Mesenchymal stem cell (in vitro differentiated cells and primary cell): ENCODE measurements around the gene ZNF532.

Experiments
- DNase-seq: peaks from one replicate; pipeline ENCODE4 v3.0.0-alpha.2; 2013
- H2AFZ ChIP-seq: one replicate; pipeline ENCODE4 v1.6.1; 2013; ENCODE audit warnings: low read depth, mild to moderate bottlenecking, control low read depth, inconsistent platforms, low read length, moderate library complexity
- H2AK5ac ChIP-seq: 2 replicates; pipeline ENCODE4 v1.6.1; 2013; ENCODE audit warnings: low read length, moderate library complexity, mild to moderate bottlenecking, inconsistent platforms; ENCODE audit not compliant: severe bottlenecking
- H2BK120ac ChIP-seq: one replicate; pipeline ENCODE4 v1.6.1; 2013; ENCODE audit warnings: low read depth, mild to moderate bottlenecking, inconsistent platforms, low read length, moderate library complexity
- H2BK12ac ChIP-seq, 2 experiments: one replicate each; pipeline ENCODE4 v1.6.1; 2013; ENCODE audit warnings: inconsistent platforms in 2 of 2, low read length in 2 of 2, mild to moderate bottlenecking in 2 of 2, moderate library complexity in 2 of 2, control low read depth in 1 of 2
- H2BK15ac ChIP-seq: one replicate; pipeline ENCODE4 v1.6.1; 2013; ENCODE audit warnings: mild to moderate bottlenecking, low read depth, inconsistent platforms; ENCODE audit not compliant: poor library complexity, severe bottlenecking
- H2BK5ac ChIP-seq: 2 replicates; pipeline ENCODE4 v1.6.1; 2013; ENCODE audit warnings: low read depth, mild to moderate bottlenecking, low read length, control low read depth, inconsistent platforms; ENCODE audit not compliant: poor library complexity, severe bottlenecking
- H3K14ac ChIP-seq, 2 experiments: one replicate each; pipeline ENCODE4 v1.6.1; 2013; ENCODE audit warnings: inconsistent platforms in 2 of 2, low read length in 2 of 2, control low read depth in 1 of 2, mild to moderate bottlenecking in 1 of 2, moderate library complexity in 1 of 2
- H3K18ac ChIP-seq, 2 experiments: one replicate each; pipeline ENCODE4 v1.6.1; 2013; ENCODE audit warnings: inconsistent platforms in 2 of 2, low read length in 2 of 2, control low read depth in 1 of 2, low read depth in 1 of 2, mild to moderate bottlenecking in 1 of 2
- H3K23ac ChIP-seq, 2 experiments: one replicate each; pipeline ENCODE4 v1.6.1; 2013; ENCODE audit warnings: inconsistent platforms in 2 of 2, low read length in 2 of 2, mild to moderate bottlenecking in 2 of 2, moderate library complexity in 2 of 2, control low read depth in 1 of 2
- H3K27ac ChIP-seq: 2 replicates; pipeline ENCODE4 v1.5.1; 2013; ENCODE audit warnings: mild to moderate bottlenecking, moderate library complexity, low read length, control low read depth, inconsistent platforms; ENCODE audit not compliant: poor library complexity, severe bottlenecking
- H3K27me3 ChIP-seq, 2 experiments: 2 replicates each; pipeline versions ENCODE4 v1.6.1 to v1.7.0; 2013; ENCODE audit warnings: low read length in 2 of 2, mild to moderate bottlenecking in 2 of 2, moderate library complexity in 2 of 2, control low read depth in 1 of 2, inconsistent platforms in 1 of 2; ENCODE audit not compliant: control insufficient read depth in 1 of 2, insufficient read depth in 1 of 2
- H3K36me3 ChIP-seq, 2 experiments: 2 replicates each; pipeline versions ENCODE4 v1.6.1 to v1.7.0; 2013; ENCODE audit warnings: low read length in 2 of 2, control low read depth in 1 of 2, inconsistent platforms in 1 of 2, low read depth in 1 of 2, mild to moderate bottlenecking in 1 of 2; ENCODE audit not compliant: insufficient read depth in 2 of 2, control insufficient read depth in 1 of 2
- H3K4ac ChIP-seq, 2 experiments: one replicate each; pipeline ENCODE4 v1.6.1; 2013; ENCODE audit warnings: inconsistent platforms in 2 of 2, low read length in 2 of 2, mild to moderate bottlenecking in 2 of 2, moderate library complexity in 2 of 2, control low read depth in 1 of 2, low read depth in 1 of 2
- H3K4me1 ChIP-seq: 2 replicates; pipeline ENCODE4 v1.6.1; 2013; ENCODE audit warnings: low read depth, low read length, control low read depth; ENCODE audit not compliant: control insufficient read depth, insufficient read depth
- H3K4me2 ChIP-seq: 2 replicates; pipeline ENCODE4 v1.6.1; 2013; ENCODE audit warnings: low read length, mild to moderate bottlenecking, inconsistent platforms; ENCODE audit not compliant: poor library complexity, severe bottlenecking
- H3K4me3 ChIP-seq, 2 experiments: 2 replicates each; pipeline versions ENCODE4 v1.5.1 to v1.7.0; 2013; ENCODE audit warnings: low read length in 2 of 2, mild to moderate bottlenecking in 2 of 2, control low read depth in 1 of 2, low read depth in 1 of 2; ENCODE audit not compliant: insufficient read depth in 1 of 2
- H3K79me1 ChIP-seq: replicated peaks from 2 replicates; pipeline ENCODE4 v1.6.1; 2013; ENCODE audit warnings: mild to moderate bottlenecking, control low read depth, low read length, inconsistent platforms; ENCODE audit not compliant: poor library complexity, severe bottlenecking
- H3K9ac ChIP-seq: 2 replicates; pipeline ENCODE4 v1.7.0; 2013; ENCODE audit warnings: mild to moderate bottlenecking, low read length, moderate library complexity
- H3K9me3 ChIP-seq: 2 replicates; pipeline ENCODE4 v1.7.0; 2013; ENCODE audit warnings: mild to moderate bottlenecking, low read length; ENCODE audit not compliant: control insufficient read depth
- H4K8ac ChIP-seq: one replicate; pipeline ENCODE4 v1.6.1; 2013; ENCODE audit warnings: inconsistent platforms, mild to moderate bottlenecking, low read length, moderate library complexity
- H4K91ac ChIP-seq: one replicate; pipeline ENCODE4 v1.6.1; 2013; ENCODE audit warnings: mild to moderate bottlenecking, low read length, inconsistent platforms
- WGBS: methylation state at CpG from one replicate; pipeline ENCODE4 v1.1.7; 2013; ENCODE audit warnings: mixed read lengths; 5-methylcytosine and 5-hydroxymethylcytosine counted together

The ZNF532 gene

GRCh38 chr18:58975781-58976180 is 111.1 kb downstream of the ZNF532 start:
- no peaks in the 10 kb centered on the region for H3K27me3 ChIP-seq
- no peak overlapping the region for H2BK5ac ChIP-seq
- no peak overlapping the region for H3K14ac ChIP-seq
- H3K27ac ChIP-seq, result no peak overlapping the region
- no peak overlapping the region for H2AFZ ChIP-seq
- no peak overlapping the region for H4K91ac ChIP-seq
- no peak overlapping the region for H4K8ac ChIP-seq
- H3K79me1 ChIP-seq, result peaks cover 18% of the 10 kb centered on the region
- H3K4ac ChIP-seq, result no peak overlapping the region
- H3K4me2 ChIP-seq, result no peak overlapping the region
- no peak overlapping the region for H2BK15ac ChIP-seq
- peaks cover 8% of the 10 kb centered on the region for H3K4me1 ChIP-seq
- no peak for DNase-seq
- H2BK120ac ChIP-seq, result no peak overlapping the region
- no peak overlapping the region for H3K23ac ChIP-seq
- no peak overlapping the region for H3K18ac ChIP-seq
- H3K9ac ChIP-seq, result no peak overlapping the region
- WGBS, result 96% methylated on average over 4 of the region's 4 CpGs
- H2AK5ac ChIP-seq, result no peak overlapping the region
- H2BK12ac ChIP-seq, result no peak overlapping the region
- no peaks in the 10 kb centered on the region for H3K9me3 ChIP-seq
- no peak overlapping the region for H3K4me3 ChIP-seq
- peaks cover 17 to 53% of the 10 kb centered on the region in 2 experiments for H3K36me3 ChIP-seq

- H3K27ac ChIP-seq, result no peak overlapping the region
- H2BK15ac ChIP-seq, result no peak overlapping the region
- H3K4me1 ChIP-seq, result peaks cover 8% of the 10 kb centered on the region
- H2BK120ac ChIP-seq, result no peak overlapping the region
- DNase-seq, result no peak
- H3K27me3 ChIP-seq, result no peaks in the 10 kb centered on the region
- no peak overlapping the region for H3K4ac ChIP-seq
- 91% methylated on average over 10 of the region's 10 CpGs for WGBS
- peak overlapping the region; percentile 43 for H4K91ac ChIP-seq
- H2BK12ac ChIP-seq, result no peak overlapping the region
- H3K9ac ChIP-seq, result no peak overlapping the region
- H4K8ac ChIP-seq, result no peak overlapping the region
- no peak overlapping the region for H2BK5ac ChIP-seq
- no peaks in the 10 kb centered on the region for H3K9me3 ChIP-seq
- H3K4me3 ChIP-seq, result no peak overlapping the region
- H3K4me2 ChIP-seq, result no peak overlapping the region
- H3K14ac ChIP-seq, result no peak overlapping the region
- H3K18ac ChIP-seq, result peak overlapping the region in 1 of 2 experiments; percentile 37
- H3K79me1 ChIP-seq, result peaks cover 15% of the 10 kb centered on the region
- no peak overlapping the region for H3K23ac ChIP-seq
- no peak overlapping the region for H2AFZ ChIP-seq
- peaks cover 29 to 60% of the 10 kb centered on the region in 2 experiments for H3K36me3 ChIP-seq
- H2AK5ac ChIP-seq, result no peak overlapping the region
Observed at GRCh38 chr18:58977223-58977622, 112.5 kb downstream of the ZNF532 start.

GRCh38 chr18:58977801-58978200 is 113.1 kb downstream of the ZNF532 start:
- Histone ChIP-seq H3K4me1 (peaks cover 8% of the 10 kb centered on the region), H4K8ac (no peak overlapping the region)
- WGBS, result 93% methylated on average over 2 of the region's 4 CpGs

GRCh38 chr18:58978916-58979315 is 114.2 kb downstream of the ZNF532 start:
- Histone ChIP-seq H3K4me1 (peaks cover 8% of the 10 kb centered on the region), H3K36me3 (peaks cover 45 to 62% of the 10 kb centered on the region in 2 experiments), H2BK120ac (no peak overlapping the region), H2BK15ac (no peak overlapping the region), H4K91ac (no peak overlapping the region), H3K9ac (no peak overlapping the region), H3K79me1 (peaks cover 13% of the 10 kb centered on the region), H3K27ac (no peak overlapping the region), H2BK12ac (no peak overlapping the region), H4K8ac (no peak overlapping the region), H3K9me3 (no peaks in the 10 kb centered on the region), H3K4ac (no peak overlapping the region), H3K18ac (no peak overlapping the region), H2AFZ (no peak overlapping the region), H3K4me2 (no peak overlapping the region), H2BK5ac (no peak overlapping the region), H3K27me3 (no peaks in the 10 kb centered on the region), H3K14ac (no peak overlapping the region), H3K23ac (no peak overlapping the region), H3K4me3 (no peak overlapping the region), H2AK5ac (no peak overlapping the region)
- 93% methylated on average over 6 of the region's 8 CpGs for WGBS
- no peak for DNase-seq

More at GRCh38 chr18:58977801-58978200, 113.1 kb downstream of the ZNF532 start:
- no peak overlapping the region for H3K4me2 ChIP-seq
- no peak overlapping the region for H3K4me3 ChIP-seq
- no peak overlapping the region for H3K14ac ChIP-seq
- no peak overlapping the region for H2BK120ac ChIP-seq
- H3K27ac ChIP-seq, result no peak overlapping the region
- no peak overlapping the region for H2AK5ac ChIP-seq
- no peaks in the 10 kb centered on the region for H3K27me3 ChIP-seq
- H3K4ac ChIP-seq, result no peak overlapping the region
- H3K36me3 ChIP-seq, result peaks cover 33 to 61% of the 10 kb centered on the region in 2 experiments
- H3K18ac ChIP-seq, result no peak overlapping the region
- H2BK5ac ChIP-seq, result no peak overlapping the region
- peak; percentile 13 for DNase-seq
- H2AFZ ChIP-seq, result no peak overlapping the region
- no peak overlapping the region for H2BK12ac ChIP-seq
- no peak overlapping the region for H2BK15ac ChIP-seq
- H4K91ac ChIP-seq, result no peak overlapping the region
- peaks cover 13% of the 10 kb centered on the region for H3K79me1 ChIP-seq
- no peak overlapping the region for H3K23ac ChIP-seq
- no peak overlapping the region for H3K9ac ChIP-seq
- H3K9me3 ChIP-seq, result no peaks in the 10 kb centered on the region
